Stomach (tissue), 9 donors: ENCODE results near the gene PTPRF. TPM values are rescaled to one million over a fixed set of nuclear protein-coding genes. Genes with fewer than 3 reads are reported as not detected.

Experiments
- DNase-seq, 2 donors: peaks; one replicate each; pipeline versions ENCODE4 v3.0.0 to v3.0.0-alpha.2; 2013 to 2019
- H3K27ac ChIP-seq, 5 donors: fragments of 200-600 bp in 4 of 5; sonication (generic) in 4 of 5; one replicate each; pipeline ENCODE4 v1.5.1; 2013 to 2019; ENCODE audit warnings: mild to moderate bottlenecking in 1 of 5, moderate library complexity in 1 of 5
- H3K27me3 ChIP-seq, 3 donors: fragments of 200-600 bp; sonication (generic); one replicate each; pipeline ENCODE4 v1.5.1; 2017 to 2019; ENCODE audit warnings: mixed run types in 1 of 3
- H3K36me3 ChIP-seq, 4 donors: fragments of 200-600 bp; sonication (generic); 1 replicate in 3 of 4; 2 replicates in 1 of 4; pipeline ENCODE4 v1.5.1; 2016 to 2019
- H3K4me1 ChIP-seq, 4 donors: fragments of 200-600 bp; sonication (generic); one replicate each; pipeline ENCODE4 v1.5.1; 2016 to 2019
- H3K4me3 ChIP-seq, 4 donors: fragments of 200-600 bp; sonication (generic) in 3 of 4; one replicate each; pipeline ENCODE4 v1.5.1; 2016 to 2019; ENCODE audit warnings: mild to moderate bottlenecking in 1 of 4
- H3K9me3 ChIP-seq, 4 donors: fragments of 200-600 bp; sonication (generic); one replicate each; pipeline ENCODE4 v1.5.1; 2016 to 2019
- EP300 ChIP-seq: sonication (generic); formaldehyde crosslinking; IDR thresholded peaks from one replicate; pipeline ENCODE4 v1.6.1; 2017; ENCODE audit warnings: antibody characterized with exemption
- POLR2A ChIP-seq, 4 donors: fragments of 450-650 bp; IDR thresholded peaks; one replicate each; pipeline ENCODE4 v1.6.1; 2016; ENCODE audit warnings: antibody characterized with exemption in 4 of 4, control low read depth in 2 of 4, mild to moderate bottlenecking in 1 of 4, moderate library complexity in 1 of 4
- POLR2AphosphoS5 ChIP-seq, 3 donors: sonication (generic); formaldehyde crosslinking; IDR thresholded peaks; one replicate each; pipeline ENCODE4 v1.6.1; 2016; ENCODE audit warnings: antibody characterized with exemption in 3 of 3
- WGBS, 5 donors: extraction: QIAGEN DNeasy Blood & Tissue Kit in 3 of 5; methylation state at CpG; one replicate each; pipeline versions ENCODE4 v1.1.5 to v1.1.7; 2013 to 2018; 5-methylcytosine and 5-hydroxymethylcytosine counted together
- intact Hi-C: fragments of 100-400 bp; cut with DNase I; formaldehyde crosslinking; loops from one replicate; pipeline ENCODE4 v1.15.1; 2023; ENCODE audit warnings: low total_unique reads
- polyA plus RNA-seq, 3 donors: library from polyadenylated mRNA; stranded (reverse); fragments of 200-250 nt; gene quantifications; one replicate each; pipeline ENCODE4 v1.2.3, GENCODE V29; 2013
- total RNA-seq, 5 donors: library from RNA; depleted of rRNA; stranded (reverse); fragments of >200 nt; gene quantifications; one replicate each; pipeline versions ENCODE4 v1.1.0 to v1.2.3, GENCODE V29; 2014 to 2016
- TF ChIP-seq, protein P1 (sequence below), 7 experiments: fragments of 450-650 bp in 4 of 7; fragments of 200-600 bp in 3 of 7; sonication (generic) in 3 of 7; IDR thresholded peaks; one replicate each; pipeline ENCODE4 v1.5.1; 2016 to 2019; ENCODE audit warnings: antibody characterized with exemption in 7 of 7, control low read depth in 2 of 7, mild to moderate bottlenecking in 1 of 7
- donor health status: healthy with polysubstance abuse.
- donor health status: Bipolar disorder and iron deficiency.
- donor health status: healthy.

PTPRF gene
- total and polyA plus RNA-seq, 8 donors = 11.3 to 282 (median 82.0) TPM

DNA sequence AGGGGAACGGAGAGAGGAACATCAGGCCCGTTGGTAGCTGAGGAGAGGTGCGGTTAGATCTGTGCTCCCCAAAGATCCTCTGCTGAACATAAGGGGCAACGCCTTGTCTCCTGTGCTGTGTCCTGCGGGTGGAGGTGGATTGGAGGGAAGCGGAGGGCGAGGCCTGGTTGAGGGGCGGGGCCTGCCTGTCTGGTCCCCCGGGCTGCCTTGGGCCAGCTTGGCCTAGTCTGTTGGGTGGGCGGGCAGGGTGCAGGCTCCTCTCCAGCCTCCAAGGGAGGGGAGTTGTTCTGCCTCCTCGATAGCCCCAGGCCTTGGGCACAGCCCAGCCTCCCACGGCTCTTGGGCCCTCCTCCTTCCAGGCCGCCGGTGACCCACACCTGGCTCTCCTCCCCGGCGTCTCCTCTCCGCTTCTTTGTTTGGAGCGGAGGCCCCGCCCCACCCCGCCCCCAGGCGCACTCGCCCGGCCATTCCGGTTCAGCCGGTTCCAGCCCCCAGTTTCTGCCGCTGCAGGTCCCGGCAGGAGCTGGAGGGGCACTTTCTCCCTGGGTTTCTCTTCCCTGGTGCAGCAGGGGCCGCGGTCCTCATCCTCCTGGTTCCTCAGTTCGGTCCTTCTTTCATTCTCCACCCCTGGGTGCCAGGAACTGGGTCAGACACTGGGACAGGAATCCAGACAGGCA, 19.4 kb downstream of the PTPRF start:
- H3K36me3 ChIP-seq = peaks cover 0 to 18% (median 13%) of the 10 kb centered on the region in 4 donors
- peaks cover 77 to 98% (median 83%) of the 10 kb centered on the region in 4 donors for H3K4me1 ChIP-seq
- no peaks in the 10 kb centered on the region for H3K9me3 ChIP-seq
- peak; percentile 95 to 96 for DNase-seq
- intact Hi-C loops = no loop called here
- peak overlapping the region; percentile 21 to 43 (median 32) for H3K4me3 ChIP-seq
- H3K27ac ChIP-seq = peak overlapping the region; percentile 83 to 92 (median 88)
- TF ChIP-seq POLR2AphosphoS5 (IDR thresholded peaks at IDR 0.05) (peak in 2 of 3 donors; percentile 53 to 61), EP300 (no peak), POLR2A (IDR thresholded peaks at IDR 0.05) (no peak)
- TF ChIP-seq, protein P1, sequence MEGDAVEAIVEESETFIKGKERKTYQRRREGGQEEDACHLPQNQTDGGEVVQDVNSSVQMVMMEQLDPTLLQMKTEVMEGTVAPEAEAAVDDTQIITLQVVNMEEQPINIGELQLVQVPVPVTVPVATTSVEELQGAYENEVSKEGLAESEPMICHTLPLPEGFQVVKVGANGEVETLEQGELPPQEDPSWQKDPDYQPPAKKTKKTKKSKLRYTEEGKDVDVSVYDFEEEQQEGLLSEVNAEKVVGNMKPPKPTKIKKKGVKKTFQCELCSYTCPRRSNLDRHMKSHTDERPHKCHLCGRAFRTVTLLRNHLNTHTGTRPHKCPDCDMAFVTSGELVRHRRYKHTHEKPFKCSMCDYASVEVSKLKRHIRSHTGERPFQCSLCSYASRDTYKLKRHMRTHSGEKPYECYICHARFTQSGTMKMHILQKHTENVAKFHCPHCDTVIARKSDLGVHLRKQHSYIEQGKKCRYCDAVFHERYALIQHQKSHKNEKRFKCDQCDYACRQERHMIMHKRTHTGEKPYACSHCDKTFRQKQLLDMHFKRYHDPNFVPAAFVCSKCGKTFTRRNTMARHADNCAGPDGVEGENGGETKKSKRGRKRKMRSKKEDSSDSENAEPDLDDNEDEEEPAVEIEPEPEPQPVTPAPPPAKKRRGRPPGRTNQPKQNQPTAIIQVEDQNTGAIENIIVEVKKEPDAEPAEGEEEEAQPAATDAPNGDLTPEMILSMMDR (IDR thresholded peaks at IDR 0.05) = no peak
- 6 to 23% (median 11%) methylated on average over 10 to 30 of the region's 30 CpGs for WGBS, 5 donors
- no peaks in the 10 kb centered on the region for H3K27me3 ChIP-seq

DNA sequence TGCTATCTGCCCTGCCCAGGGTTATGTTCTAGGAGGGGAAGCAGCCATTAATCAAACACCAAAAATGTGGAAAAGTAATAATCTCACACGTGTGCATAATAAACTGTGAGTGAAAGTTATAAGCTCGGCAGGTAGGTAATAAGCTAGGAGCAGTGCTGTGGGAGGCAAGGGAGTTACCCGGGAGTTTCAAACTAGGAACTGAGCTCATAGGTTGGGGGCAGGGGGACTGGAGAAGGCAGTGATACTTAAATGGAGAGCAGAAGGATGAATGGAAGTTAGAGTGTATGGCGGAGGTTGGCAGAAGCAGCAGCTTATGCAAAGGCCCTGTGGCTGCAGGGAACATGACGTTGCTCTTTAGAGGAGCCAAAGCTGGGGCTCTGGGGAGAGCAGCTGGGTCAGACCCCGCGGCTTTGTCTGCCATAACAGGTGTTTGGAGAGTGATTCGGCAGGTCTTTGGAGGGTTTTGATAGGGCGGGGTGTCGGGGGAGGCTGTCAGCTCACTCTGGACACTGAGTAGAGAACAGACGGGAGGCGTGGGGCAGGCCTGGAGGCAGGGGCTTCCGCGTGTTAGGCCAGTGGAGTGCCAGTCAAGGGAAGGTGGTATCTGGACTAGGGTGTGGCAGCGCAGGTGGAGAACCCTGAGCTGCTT, 20.0 kb downstream of the PTPRF start:
- 45 to 69% (median 57%) methylated on average over 15 of the region's 15 CpGs for WGBS, 5 donors
- peak in 1 of 2 donors; percentile 66 for DNase-seq
- H3K4me3 ChIP-seq = peak overlapping the region; percentile 21 to 43 (median 32)
- no peaks in the 10 kb centered on the region for H3K9me3 ChIP-seq
- intact Hi-C loops = no loop called here
- peaks cover 0 to 23% (median 18%) of the 10 kb centered on the region in 4 donors for H3K36me3 ChIP-seq
- TF ChIP-seq POLR2AphosphoS5 (IDR thresholded peaks at IDR 0.05) (no peak), EP300 (no peak), POLR2A (IDR thresholded peaks at IDR 0.05) (no peak)
- TF ChIP-seq, protein P1 (IDR thresholded peaks at IDR 0.05) = no peak
- H3K27ac ChIP-seq = peak overlapping the region; percentile 83 to 92 (median 88)
- H3K27me3 ChIP-seq = no peaks in the 10 kb centered on the region
- peaks cover 71 to 91% (median 76%) of the 10 kb centered on the region in 4 donors for H3K4me1 ChIP-seq

DNA sequence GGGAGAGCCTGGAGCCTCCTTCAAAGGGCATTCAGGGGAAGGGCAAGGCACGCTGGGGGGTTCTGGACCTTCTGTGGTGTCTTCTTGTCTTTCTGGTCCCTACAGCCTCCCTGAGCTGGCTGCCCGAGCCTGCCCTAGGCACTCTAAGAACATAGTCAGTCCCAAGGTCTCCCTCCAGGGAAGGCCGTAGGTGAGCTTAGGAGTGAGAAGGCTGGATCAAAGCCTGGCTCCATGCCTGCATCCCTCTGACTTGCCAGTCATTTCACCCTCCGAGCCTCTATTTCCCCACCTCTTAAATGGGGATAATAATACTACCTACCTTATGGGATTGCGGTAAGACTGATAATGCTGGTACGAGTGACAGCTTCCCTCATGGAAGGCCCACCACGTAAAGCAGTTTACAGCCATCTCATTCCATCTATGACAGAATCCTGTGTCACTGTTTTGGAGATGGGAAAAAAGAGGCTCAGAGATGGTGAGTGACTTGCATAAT, 20.8 kb downstream of the PTPRF start:
- TF ChIP-seq, protein P1 (IDR thresholded peaks at IDR 0.05) = no peak
- no peak for TF ChIP-seq EP300
- no peak for TF ChIP-seq POLR2A (IDR thresholded peaks at IDR 0.05)
- no peak for TF ChIP-seq POLR2AphosphoS5 (IDR thresholded peaks at IDR 0.05)

DNA sequence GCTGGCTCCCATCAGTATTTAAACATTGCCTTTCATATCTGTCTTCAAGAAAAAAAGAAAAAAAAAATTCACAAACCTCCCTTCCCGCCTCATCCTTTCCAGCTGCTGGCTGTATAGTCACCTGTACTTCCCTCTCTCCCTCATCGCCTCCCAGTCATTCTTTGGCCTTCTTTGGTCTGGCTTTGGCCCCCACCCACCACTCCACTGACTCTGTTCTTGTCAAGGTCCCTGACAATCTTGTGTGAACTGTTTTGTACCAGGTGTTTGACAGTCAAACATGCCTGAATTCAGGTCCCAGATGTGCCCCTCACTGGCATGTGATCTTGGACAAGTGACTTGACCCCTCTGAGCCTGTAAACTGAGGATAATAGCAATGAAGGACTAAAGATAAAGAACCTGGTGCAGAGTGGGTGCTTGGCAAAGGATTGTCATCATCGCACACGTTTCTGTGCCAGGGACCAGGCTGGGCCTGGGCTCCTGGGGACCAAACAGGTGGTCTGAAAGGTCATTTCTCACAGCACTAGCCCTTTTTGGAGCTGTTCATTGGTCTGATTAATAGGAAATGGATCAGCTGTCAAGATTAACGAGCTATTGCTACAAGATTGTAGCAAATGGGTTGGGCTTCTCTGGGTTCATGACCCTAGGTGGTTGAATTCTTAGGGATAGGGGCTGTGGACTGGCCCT, 21.5 kb downstream of the PTPRF start:
- no peak for DNase-seq
- Histone ChIP-seq H3K27ac (peak overlapping the region; percentile 41 to 92 (median 87)), H3K4me1 (peaks cover 62 to 82% (median 69%) of the 10 kb centered on the region in 4 donors)

More for the DNA sequence above, 20.8 kb downstream of the PTPRF start:
- intact Hi-C loops = no loop called here
- Histone ChIP-seq H3K36me3 (peaks cover 0 to 27% (median 23%) of the 10 kb centered on the region in 4 donors), H3K27ac (peak overlapping the region; percentile 83 to 92 (median 88)), H3K9me3 (no peaks in the 10 kb centered on the region), H3K4me3 (no peak overlapping the region), H3K27me3 (no peaks in the 10 kb centered on the region), H3K4me1 (peaks cover 64 to 84% (median 69%) of the 10 kb centered on the region in 4 donors)
- 73 to 82% (median 79%) methylated on average over 7 of the region's 7 CpGs for WGBS, 5 donors
- no peak for DNase-seq

More for the DNA sequence above, 21.5 kb downstream of the PTPRF start:
- H3K9me3 ChIP-seq = no peaks in the 10 kb centered on the region
- H3K27me3 ChIP-seq = no peaks in the 10 kb centered on the region
- 42 to 65% (median 50%) methylated on average over 5 of the region's 5 CpGs for WGBS, 5 donors
- H3K36me3 ChIP-seq = peaks cover 0 to 27% (median 24%) of the 10 kb centered on the region in 4 donors
- intact Hi-C loops = no loop called here
- TF ChIP-seq POLR2A (IDR thresholded peaks at IDR 0.05) (no peak), POLR2AphosphoS5 (IDR thresholded peaks at IDR 0.05) (no peak), EP300 (no peak)
- TF ChIP-seq, protein P1 (IDR thresholded peaks at IDR 0.05) = no peak
- no peak overlapping the region for H3K4me3 ChIP-seq
